ENCODE results near the gene AFG3L2.

AFG3L2 gene

DNA sequence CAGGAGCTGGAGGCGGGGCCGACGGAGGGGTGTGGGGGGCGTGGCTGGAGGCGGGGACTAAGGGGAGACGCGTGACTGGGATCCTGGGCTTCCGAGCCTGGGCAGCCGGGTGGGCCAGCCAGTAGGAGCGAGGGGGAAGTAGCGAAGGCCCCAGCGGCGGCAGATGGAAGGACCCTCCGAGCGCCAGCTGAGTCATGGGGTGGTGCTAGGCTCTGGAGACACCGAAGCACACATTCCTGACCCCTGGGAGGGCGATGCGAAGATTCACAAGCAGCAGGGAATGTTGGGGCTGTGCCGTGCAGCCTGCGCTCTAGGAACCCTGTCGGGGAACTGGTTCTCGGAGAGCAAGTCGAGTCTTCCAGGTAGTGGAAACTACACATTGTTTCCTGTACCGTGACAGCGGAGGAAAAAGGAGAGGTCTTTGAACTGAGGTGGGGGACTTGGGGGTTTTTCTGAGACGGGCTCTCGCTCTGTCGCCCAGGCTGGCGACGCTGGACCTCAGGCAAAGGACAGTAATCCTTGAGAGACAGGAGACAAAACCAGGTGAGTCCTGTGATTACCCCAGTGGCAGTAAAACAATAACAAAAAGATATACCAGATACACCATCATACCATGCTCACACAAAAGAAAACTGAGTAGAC lies 650 bp upstream of the AFG3L2 start:
- TF ChIP-seq POLR2AphosphoS5 (IDR thresholded peaks at IDR 0.05; ENCODE audit: low read depth, low read length) (no peak; the same call in none of the 2 replicates), TAF1 (IDR thresholded peaks at IDR 0.05; ENCODE audit: borderline replicate concordance, insufficient read depth, low read length) (peak; percentile 80; the same call in 1 of the 2 replicates), SIN3A (IDR thresholded peaks at IDR 0.05; ENCODE audit: borderline replicate concordance, insufficient read depth, low read length) (no peak)
- TF ChIP-seq, protein P1, sequence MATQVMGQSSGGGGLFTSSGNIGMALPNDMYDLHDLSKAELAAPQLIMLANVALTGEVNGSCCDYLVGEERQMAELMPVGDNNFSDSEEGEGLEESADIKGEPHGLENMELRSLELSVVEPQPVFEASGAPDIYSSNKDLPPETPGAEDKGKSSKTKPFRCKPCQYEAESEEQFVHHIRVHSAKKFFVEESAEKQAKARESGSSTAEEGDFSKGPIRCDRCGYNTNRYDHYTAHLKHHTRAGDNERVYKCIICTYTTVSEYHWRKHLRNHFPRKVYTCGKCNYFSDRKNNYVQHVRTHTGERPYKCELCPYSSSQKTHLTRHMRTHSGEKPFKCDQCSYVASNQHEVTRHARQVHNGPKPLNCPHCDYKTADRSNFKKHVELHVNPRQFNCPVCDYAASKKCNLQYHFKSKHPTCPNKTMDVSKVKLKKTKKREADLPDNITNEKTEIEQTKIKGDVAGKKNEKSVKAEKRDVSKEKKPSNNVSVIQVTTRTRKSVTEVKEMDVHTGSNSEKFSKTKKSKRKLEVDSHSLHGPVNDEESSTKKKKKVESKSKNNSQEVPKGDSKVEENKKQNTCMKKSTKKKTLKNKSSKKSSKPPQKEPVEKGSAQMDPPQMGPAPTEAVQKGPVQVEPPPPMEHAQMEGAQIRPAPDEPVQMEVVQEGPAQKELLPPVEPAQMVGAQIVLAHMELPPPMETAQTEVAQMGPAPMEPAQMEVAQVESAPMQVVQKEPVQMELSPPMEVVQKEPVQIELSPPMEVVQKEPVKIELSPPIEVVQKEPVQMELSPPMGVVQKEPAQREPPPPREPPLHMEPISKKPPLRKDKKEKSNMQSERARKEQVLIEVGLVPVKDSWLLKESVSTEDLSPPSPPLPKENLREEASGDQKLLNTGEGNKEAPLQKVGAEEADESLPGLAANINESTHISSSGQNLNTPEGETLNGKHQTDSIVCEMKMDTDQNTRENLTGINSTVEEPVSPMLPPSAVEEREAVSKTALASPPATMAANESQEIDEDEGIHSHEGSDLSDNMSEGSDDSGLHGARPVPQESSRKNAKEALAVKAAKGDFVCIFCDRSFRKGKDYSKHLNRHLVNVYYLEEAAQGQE (IDR thresholded peaks at IDR 0.05; ENCODE audit: insufficient read depth in 1 of 2, low read depth in 2 of 2, low read length in 2 of 2) = peak in 1 of 2 experiments; percentile 51; a peak in 1 of 4 replicates

DNA sequence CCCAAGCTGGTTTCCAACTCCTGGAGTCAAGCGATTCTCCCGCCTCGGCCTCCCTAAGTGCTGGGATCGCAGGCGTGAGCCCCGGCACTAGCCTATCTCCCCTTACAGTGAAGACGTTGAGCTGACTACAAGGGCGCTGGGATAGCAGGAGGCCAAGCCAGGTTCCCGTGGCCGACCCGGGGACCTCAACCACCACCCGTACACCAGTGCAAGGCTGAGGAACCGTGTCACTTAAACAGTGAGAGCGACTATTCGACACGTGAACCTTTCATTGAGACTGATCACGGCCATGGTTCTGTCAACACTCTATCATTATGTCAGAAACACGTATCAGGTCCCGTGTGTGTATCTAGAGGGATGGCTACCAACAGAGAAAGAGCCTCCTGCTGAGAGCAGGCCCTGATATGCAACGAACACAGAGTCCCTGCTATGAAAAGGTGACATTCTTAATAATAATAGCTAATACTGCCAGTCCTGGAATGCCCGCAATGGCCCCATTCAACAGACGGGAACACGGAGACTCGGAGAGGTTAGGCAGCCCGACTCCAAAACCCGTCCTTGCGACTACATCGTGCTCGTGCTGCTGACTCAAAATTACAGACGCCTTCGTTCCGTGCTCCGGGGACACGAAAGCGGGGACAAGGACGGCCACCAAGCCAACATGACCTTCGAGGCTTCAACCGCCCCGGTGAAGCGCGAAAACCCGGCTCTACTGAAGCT lies 833 bp downstream of the AFG3L2 start:
- TF ChIP-seq FOXP2 (optimal IDR thresholded peaks at IDR 0.05; ENCODE audit: borderline replicate concordance, extremely low read depth, extremely low read length, insufficient read depth) (no peak), SIN3A (IDR thresholded peaks at IDR 0.05; ENCODE audit: borderline replicate concordance, insufficient read depth, low read length) (0 out of 2 replicates have a peak, but pooled peaks have one; percentile 16)
- TF ChIP-seq, protein P1 (IDR thresholded peaks at IDR 0.05; ENCODE audit: insufficient read depth in 1 of 2, low read depth in 2 of 2, low read length in 2 of 2) = no peak

DNA sequence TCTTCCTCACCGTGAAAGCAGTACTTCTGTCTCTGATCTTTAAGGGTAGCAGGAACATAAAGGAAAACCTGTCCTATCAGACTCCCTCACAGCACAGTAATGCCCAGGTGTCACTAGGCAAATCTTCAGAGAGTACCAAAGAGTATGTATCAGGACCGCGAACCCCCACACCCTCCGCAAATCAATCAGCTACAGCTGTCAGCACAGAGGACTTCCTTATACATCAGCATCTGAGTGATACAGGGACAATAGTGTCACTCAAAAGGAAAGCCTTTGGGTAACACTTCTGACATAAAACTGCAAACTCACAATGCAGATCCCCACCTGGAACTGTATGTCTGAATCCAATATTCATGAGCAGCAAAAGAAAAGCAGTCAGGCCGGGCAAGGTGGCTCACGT lies 2.6 kb downstream of the AFG3L2 start:
- TF ChIP-seq TAF1 (IDR thresholded peaks at IDR 0.05; ENCODE audit: borderline replicate concordance, insufficient read depth, low read length) (no peak), POLR2AphosphoS5 (IDR thresholded peaks at IDR 0.05; ENCODE audit: low read depth, low read length) (no peak), FOXP2 (optimal IDR thresholded peaks at IDR 0.05; ENCODE audit: borderline replicate concordance, extremely low read depth, extremely low read length, insufficient read depth) (no peak), SIN3A (IDR thresholded peaks at IDR 0.05; ENCODE audit: borderline replicate concordance, insufficient read depth, low read length) (no peak)
- TF ChIP-seq, protein P1 (IDR thresholded peaks at IDR 0.05; ENCODE audit: insufficient read depth in 1 of 2, low read depth in 2 of 2, low read length in 2 of 2) = no peak

DNA sequence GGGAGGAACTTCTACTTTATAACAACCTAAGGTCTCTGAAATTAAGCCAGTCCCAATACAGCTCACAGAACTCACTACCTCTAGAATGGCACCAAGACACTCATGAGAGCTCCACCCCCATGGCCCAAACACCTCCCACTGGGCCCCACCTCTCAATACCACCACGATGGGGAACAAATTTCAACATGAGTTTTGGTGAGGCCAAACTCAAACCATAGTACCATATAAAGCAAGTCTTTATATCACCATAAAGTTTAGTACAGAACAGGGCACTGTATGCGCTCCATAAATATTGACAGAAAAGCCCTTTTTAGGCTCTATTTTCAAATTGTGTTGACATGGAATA lies 3.3 kb downstream of the AFG3L2 start:
- TF ChIP-seq TAF1 (IDR thresholded peaks at IDR 0.05; ENCODE audit: borderline replicate concordance, insufficient read depth, low read length) = no peak
- TF ChIP-seq POLR2AphosphoS5 (IDR thresholded peaks at IDR 0.05; ENCODE audit: low read depth, low read length) = no peak
- TF ChIP-seq FOXP2 (optimal IDR thresholded peaks at IDR 0.05; ENCODE audit: borderline replicate concordance, extremely low read depth, extremely low read length, insufficient read depth) = no peak

DNA sequence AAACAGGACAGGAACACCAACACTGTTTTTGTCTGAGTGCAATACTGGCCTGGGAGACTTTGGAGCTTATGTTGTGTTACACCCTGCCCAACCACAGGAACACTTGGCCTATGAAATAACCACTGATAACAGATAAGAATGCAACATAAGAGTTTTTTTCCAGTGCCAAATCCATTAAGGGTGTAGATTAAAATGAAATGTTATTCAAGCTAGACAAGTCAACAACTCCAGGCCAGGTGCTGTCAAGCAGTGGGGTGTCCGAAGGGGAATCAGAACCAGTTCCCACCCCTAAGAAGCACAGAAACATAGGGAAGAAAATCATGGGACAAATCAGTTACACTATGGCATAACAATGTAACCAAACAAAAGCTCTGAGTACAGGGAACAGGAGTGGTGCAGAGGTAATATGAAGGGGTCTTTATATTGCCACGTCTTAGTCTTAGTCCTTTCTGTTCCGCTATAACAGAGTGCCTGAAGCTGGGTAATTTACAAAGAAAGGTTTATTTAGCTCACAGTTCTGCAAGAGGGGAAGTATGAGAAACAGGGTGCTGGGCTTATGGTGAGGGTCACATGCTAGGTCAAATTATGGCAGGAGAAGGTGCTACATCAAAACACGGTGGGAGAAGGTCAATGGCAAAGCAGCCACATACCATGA lies 3.8 kb downstream of the AFG3L2 start:
- TF ChIP-seq FOXP2 (optimal IDR thresholded peaks at IDR 0.05; ENCODE audit: borderline replicate concordance, extremely low read depth, extremely low read length, insufficient read depth) (no peak), SIN3A (IDR thresholded peaks at IDR 0.05; ENCODE audit: borderline replicate concordance, insufficient read depth, low read length) (no peak), TAF1 (IDR thresholded peaks at IDR 0.05; ENCODE audit: borderline replicate concordance, insufficient read depth, low read length) (no peak), POLR2AphosphoS5 (IDR thresholded peaks at IDR 0.05; ENCODE audit: low read depth, low read length) (no peak)
- TF ChIP-seq, protein P1 (IDR thresholded peaks at IDR 0.05; ENCODE audit: insufficient read depth in 1 of 2, low read depth in 2 of 2, low read length in 2 of 2) = no peak

All from PFSK-1 (cell line).